Erythroblast (primary cell): ENCODE measurements around the gene SYNE2.
"Not testable (repeated sequence)": the region's sequence is repeated elsewhere in the genome, so short reads cannot be mapped to it uniquely, and the experiment has no call there.

Experiments
- DNase-seq, 2 experiments: peaks; one replicate each; lab custom pipeline; 2025; lab: John Stamatoyannopoulos, UW
- GATA1 ChIP-seq: IDR thresholded peaks from 2 replicates; pipeline ENCODE4 v1.6.1; 2011; ENCODE audit warnings: low read depth, mild to moderate bottlenecking, control low read depth, low read length, moderate library complexity
- POLR2A ChIP-seq: IDR thresholded peaks from 2 replicates; pipeline ENCODE4 v1.6.1; 2011; ENCODE audit warnings: mild to moderate bottlenecking, low read length

SYNE2 gene

DNA sequence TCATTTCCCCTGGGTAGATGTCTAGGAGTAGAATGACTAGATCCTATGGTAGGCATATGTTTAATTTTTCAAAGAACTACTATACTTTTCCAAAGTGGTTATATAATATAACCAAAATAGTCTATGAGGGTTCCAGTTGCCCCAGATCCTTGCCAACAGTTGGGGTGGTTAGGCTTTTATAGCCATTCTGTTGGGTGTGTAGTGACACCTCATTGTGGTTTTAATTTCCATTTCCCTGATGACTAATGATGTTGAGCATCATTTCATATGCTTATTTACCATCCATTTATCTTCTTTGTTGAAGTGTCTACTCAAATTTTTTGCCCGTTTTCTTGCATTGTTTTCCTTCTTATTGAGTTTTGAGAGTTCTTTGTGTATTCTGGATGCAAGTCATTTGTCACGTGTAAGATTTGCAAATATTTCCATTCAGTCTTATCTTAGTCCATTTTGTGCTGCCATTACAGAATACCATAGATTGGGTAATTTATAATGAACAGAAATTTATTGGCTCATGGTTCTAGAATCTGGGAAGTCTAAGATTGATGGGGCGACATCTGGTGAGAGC is 4.7 kb downstream of the SYNE2 start:
- TF ChIP-seq GATA1 (no peak), POLR2A (no peak)
- DNase-seq = no peak

DNA sequence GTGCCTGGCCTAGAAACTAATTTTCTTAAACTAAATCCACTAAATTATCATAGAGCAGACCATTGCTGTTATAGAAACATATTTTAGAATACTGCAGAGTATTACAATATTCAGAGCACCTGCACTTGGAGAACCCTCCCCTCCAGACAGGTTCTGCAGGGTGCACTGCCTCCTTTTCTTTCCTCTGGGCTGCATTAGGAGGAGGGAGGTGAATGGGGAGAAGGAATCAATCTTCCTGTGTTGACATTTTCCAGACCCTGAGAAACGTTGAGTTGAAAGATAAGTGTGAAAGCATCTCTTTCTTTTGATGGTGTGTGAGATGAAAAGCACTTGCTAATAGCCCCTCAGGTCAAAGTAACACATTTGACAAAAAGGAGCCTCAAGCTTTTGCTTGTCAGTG is 7.3 kb downstream of the SYNE2 start:
- DNase-seq = no peak
- TF ChIP-seq GATA1 (no peak), POLR2A (no peak)

GRCh38 chr14:63862163-63862562 is 9.4 kb downstream of the SYNE2 start:
- no peak for TF ChIP-seq GATA1
- TF ChIP-seq POLR2A = no peak
- no peak for DNase-seq

GRCh38 chr14:63863004-63863403 is 10.2 kb downstream of the SYNE2 start:
- TF ChIP-seq GATA1 (no peak), POLR2A (no peak)
- no peak for DNase-seq

DNA sequence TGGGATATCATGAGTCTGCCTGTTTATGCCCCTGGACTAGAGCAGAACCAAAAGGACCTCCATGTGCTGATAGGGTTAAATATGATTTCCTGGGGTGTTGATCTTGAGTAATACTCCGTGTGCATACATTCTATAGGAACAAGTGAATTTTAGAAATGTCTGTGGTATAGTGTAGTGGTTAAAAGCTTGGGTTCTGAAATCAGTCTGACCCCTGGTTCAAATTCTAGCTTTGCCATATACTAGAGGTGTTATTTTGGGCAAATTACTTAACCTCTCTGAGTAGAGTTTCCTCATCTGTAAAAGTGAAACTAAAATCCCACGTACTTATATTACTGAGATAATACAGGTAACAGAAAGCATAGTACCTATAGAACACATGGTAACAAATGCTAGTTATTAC is 12.0 kb downstream of the SYNE2 start:
- not testable (repeated sequence) for DNase-seq

- no peak for DNase-seq
- no peak for TF ChIP-seq POLR2A
- TF ChIP-seq GATA1 = no peak
Measured at GRCh38 chr14:63867933-63868921, 15.4 kb downstream of the SYNE2 start.

DNA sequence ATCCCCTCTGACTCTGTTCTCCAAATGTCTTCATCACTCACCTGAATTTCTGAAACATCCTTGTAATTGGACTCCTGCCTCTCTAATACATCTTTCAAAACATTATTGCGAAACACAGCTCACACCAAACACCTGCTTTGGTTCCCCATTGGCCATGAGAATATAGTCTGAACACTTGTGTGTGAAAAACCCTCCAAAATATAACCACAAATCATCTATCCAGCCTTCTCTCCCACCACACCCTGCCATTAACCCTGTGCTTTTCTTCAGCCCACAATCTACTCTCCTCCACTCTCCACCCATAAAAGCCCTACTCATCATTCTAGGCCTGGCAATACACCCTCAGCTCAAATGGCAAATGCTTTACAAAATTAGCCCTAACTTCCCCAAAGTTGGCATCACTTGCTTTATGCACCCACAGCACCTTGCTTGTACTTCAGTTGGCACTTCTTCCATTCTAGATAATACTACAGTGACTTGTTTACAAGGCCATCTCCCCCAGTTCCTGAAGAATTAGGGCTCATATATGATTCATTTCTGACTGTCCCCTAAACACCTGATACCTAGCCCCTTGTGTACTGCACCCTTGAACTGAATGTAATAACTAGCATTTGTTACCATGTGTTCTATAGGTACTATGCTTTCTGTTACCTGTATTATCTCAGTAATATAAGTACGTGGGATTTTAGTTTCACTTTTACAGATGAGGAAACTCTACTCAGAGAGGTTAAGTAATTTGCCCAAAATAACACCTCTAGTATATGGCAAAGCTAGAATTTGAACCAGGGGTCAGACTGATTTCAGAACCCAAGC is 17.3 kb downstream of the SYNE2 start:
- not testable (repeated sequence) for DNase-seq

GRCh38 chr14:63870753-63871037 is 17.9 kb downstream of the SYNE2 start:
- DNase-seq = not testable (repeated sequence)

DNA sequence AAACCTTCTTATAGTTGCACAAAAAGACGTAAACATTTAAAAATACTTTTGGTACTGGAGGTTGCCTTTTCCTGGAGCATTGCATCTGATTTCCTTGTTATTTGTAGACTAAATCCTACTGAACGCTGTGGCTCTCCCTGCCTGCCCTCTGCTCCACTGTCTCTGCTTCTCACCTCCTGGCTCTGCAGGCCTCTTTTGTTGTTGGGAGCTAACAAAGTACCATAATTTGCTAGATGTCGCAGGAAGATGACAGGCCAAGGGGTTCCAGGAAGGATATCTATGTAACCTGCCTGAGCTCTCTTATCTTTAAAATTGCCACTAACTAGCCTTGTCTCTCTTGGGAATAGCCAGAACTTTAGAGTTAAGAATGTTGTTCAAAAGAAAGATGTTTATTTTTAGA is 21.4 kb downstream of the SYNE2 start:
- no peak for DNase-seq
- TF ChIP-seq GATA1 (no peak), POLR2A (no peak)

GRCh38 chr14:63875311-63875710 is 22.5 kb downstream of the SYNE2 start:
- DNase-seq = no peak
- TF ChIP-seq GATA1 = no peak
- TF ChIP-seq POLR2A = no peak

- no peak for DNase-seq
- TF ChIP-seq GATA1 (no peak), POLR2A (no peak)
Measured at GRCh38 chr14:63877550-63877939, 24.7 kb downstream of the SYNE2 start.

DNA sequence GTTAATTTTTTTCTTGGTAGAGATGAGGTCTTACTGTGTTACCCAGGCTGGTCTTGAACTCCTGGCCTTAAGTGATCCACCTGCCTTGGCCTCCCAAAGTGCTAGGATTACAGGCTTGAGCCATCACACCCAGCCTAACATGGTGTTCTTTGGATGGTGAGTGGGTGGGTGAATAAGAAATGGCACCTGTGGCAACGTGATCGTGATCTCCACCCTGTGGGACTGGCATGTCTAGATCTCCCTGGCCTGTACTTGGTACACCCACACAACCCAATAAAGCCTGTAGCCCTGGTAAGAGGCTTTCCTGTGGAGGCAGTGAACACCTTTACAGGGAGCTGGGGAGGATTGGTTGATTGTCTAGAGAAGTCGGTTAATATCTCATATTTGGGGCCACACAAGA is 25.2 kb downstream of the SYNE2 start:
- no peak for TF ChIP-seq POLR2A
- no peak for TF ChIP-seq GATA1
- DNase-seq = no peak

GRCh38 chr14:63878792-63879191 is 26.0 kb downstream of the SYNE2 start:
- TF ChIP-seq GATA1 (no peak), POLR2A (no peak)
- DNase-seq = no peak

GRCh38 chr14:63881926-63882325 is 29.1 kb downstream of the SYNE2 start:
- TF ChIP-seq GATA1 = no peak
- no peak for DNase-seq

GRCh38 chr14:63887899-63888298 is 35.1 kb downstream of the SYNE2 start:
- TF ChIP-seq POLR2A (no peak), GATA1 (no peak)
- no peak for DNase-seq
